H1 (cell line): ENCODE measurements around the gene ANKRD40. TPM values are rescaled to one million over a fixed set of nuclear protein-coding genes. Genes with fewer than 3 reads are reported as not detected.

ENCODE experiments used
- CTCF ChIA-PET: fragments of 300-600 bp; sonication (Branson Sonifier 250); formaldehyde crosslinking; loops from one replicate; lab custom pipeline; 2021; ENCODE audit not compliant: partially characterized antibody; lab: Charles Lee
- POLR2A ChIA-PET: fragments of 300-600 bp; sonication (Branson Sonifier 250); formaldehyde crosslinking; loops from one replicate; lab custom pipeline; 2021; ENCODE audit warnings: inconsistent platforms; ENCODE audit not compliant: partially characterized antibody; lab: Charles Lee
- DNase-seq, 2 experiments: peaks; one replicate each; pipeline versions ENCODE4 v3.0.0 to v3.0.0-alpha.2; 2010 to 2022; ENCODE audit warnings: low spot score in 2 of 2, low read depth in 1 of 2, mixed read lengths in 1 of 2
- FAIRE-seq: peaks from 2 replicates; lab custom pipeline; 2011; peaks lifted over from hg19 to GRCh38; lab: Jason Lieb, UNC
- H2AFZ ChIP-seq: 2 replicates; pipeline ENCODE4 v1.8.1; 2012; ENCODE audit warnings: low read length, inconsistent platforms
- H2AK5ac ChIP-seq: 2 replicates; pipeline ENCODE4 v1.6.1; 2013; ENCODE audit warnings: low read depth, low read length
- H2BK120ac ChIP-seq: replicated peaks from 2 replicates; pipeline ENCODE3; 2013; ENCODE audit warnings: low read depth, low read length, inconsistent platforms
- H2BK12ac ChIP-seq: 2 replicates; pipeline ENCODE4 v1.6.1; 2013; ENCODE audit warnings: low read depth, low read length
- H2BK15ac ChIP-seq: 2 replicates; pipeline ENCODE4 v1.6.1; 2013; ENCODE audit warnings: low read length
- H2BK20ac ChIP-seq: 2 replicates; pipeline ENCODE4 v1.6.1; 2013; ENCODE audit warnings: low read length
- H2BK5ac ChIP-seq: 2 replicates; pipeline ENCODE4 v1.6.1; 2013; ENCODE audit warnings: low read depth, low read length
- H3K14ac ChIP-seq: 2 replicates; pipeline ENCODE4 v1.6.1; 2013; ENCODE audit warnings: inconsistent platforms; ENCODE audit not compliant: insufficient read length
- H3K18ac ChIP-seq: 2 replicates; pipeline ENCODE4 v1.6.1; 2013; ENCODE audit warnings: low read length; ENCODE audit errors: extremely low read depth
- H3K23ac ChIP-seq: 2 replicates; pipeline ENCODE4 v1.6.1; 2013; ENCODE audit warnings: inconsistent platforms; ENCODE audit not compliant: insufficient read length
- H3K23me2 ChIP-seq: 2 replicates; pipeline ENCODE4 v1.6.1; 2013; ENCODE audit warnings: low read depth, low read length
- H3K27ac ChIP-seq: 2 replicates; pipeline ENCODE4 v1.6.1; 2011; ENCODE audit warnings: low read depth, low read length, inconsistent platforms
- H3K27me3 ChIP-seq, 4 experiments: replicated peaks in 1 of 4; 1 replicate in 1 of 4; 2 replicates in 3 of 4; pipeline versions ENCODE4 v1.6.1 to v1.8.1; 2011 to 2013; ENCODE audit warnings: low read length in 3 of 4, mild to moderate bottlenecking in 3 of 4, inconsistent platforms in 2 of 4, mixed read lengths in 2 of 4, moderate library complexity in 1 of 4; ENCODE audit not compliant: control insufficient read depth in 3 of 4, insufficient read depth in 3 of 4; ENCODE audit errors: extremely low read depth in 1 of 4
- H3K36me3 ChIP-seq, 4 experiments: 2 replicates each; pipeline versions ENCODE4 v1.6.1 to v1.8.1; 2011 to 2013; ENCODE audit warnings: mild to moderate bottlenecking in 4 of 4, low read length in 3 of 4, moderate library complexity in 2 of 4, control low read depth in 1 of 4, inconsistent platforms in 1 of 4; ENCODE audit not compliant: insufficient read depth in 4 of 4, control insufficient read depth in 2 of 4
- H3K4ac ChIP-seq: replicated peaks from 2 replicates; pipeline ENCODE3; 2013; ENCODE audit warnings: low read length, low read depth, mixed read lengths, inconsistent platforms; ENCODE audit not compliant: insufficient read length
- H3K4me1 ChIP-seq, 4 experiments: replicated peaks in 1 of 4; 1 replicate in 1 of 4; 2 replicates in 3 of 4; pipeline versions ENCODE4 v1.6.1 to v1.8.1; 2011 to 2013; ENCODE audit warnings: low read length in 3 of 4, inconsistent platforms in 2 of 4, mixed read lengths in 1 of 4; ENCODE audit not compliant: insufficient read depth in 4 of 4, control insufficient read depth in 3 of 4
- H3K4me2 ChIP-seq, 2 experiments: 2 replicates each; pipeline versions ENCODE4 v1.6.1 to v1.8.1; 2011 to 2013; ENCODE audit warnings: low read depth in 2 of 2, low read length in 2 of 2, control low read depth in 1 of 2, inconsistent platforms in 1 of 2, mild to moderate bottlenecking in 1 of 2; ENCODE audit not compliant: insufficient read depth in 1 of 2
- H3K4me3 ChIP-seq, 4 experiments: fragments of 200-600, 300-600 bp in 1 of 4; sonication (generic), shearing (Covaris generic), sonication (Bioruptor Twin) in 1 of 4; 2 replicates each; pipeline versions ENCODE4 v1.5.1 to v1.8.1; 2011 to 2016; ENCODE audit warnings: low read length in 4 of 4, low read depth in 3 of 4, control low read depth in 2 of 4, inconsistent platforms in 2 of 4, mild to moderate bottlenecking in 2 of 4, mixed read lengths in 1 of 4, moderate library complexity in 1 of 4; ENCODE audit not compliant: insufficient read depth in 2 of 4; ENCODE audit errors: extremely low read depth in 1 of 4
- H3K56ac ChIP-seq: replicated peaks from 2 replicates; pipeline ENCODE3; 2013; ENCODE audit warnings: low read depth, mild to moderate bottlenecking, mixed read lengths, low read length, inconsistent platforms; ENCODE audit not compliant: insufficient read length
- H3K79me1 ChIP-seq: 2 replicates; pipeline ENCODE4 v1.6.1; 2013; ENCODE audit warnings: low read depth, low read length, control low read depth
- H3K79me2 ChIP-seq, 2 experiments: 2 replicates each; pipeline versions ENCODE4 v1.6.1 to v1.8.1; 2012 to 2013; ENCODE audit warnings: low read length in 2 of 2, mild to moderate bottlenecking in 2 of 2, inconsistent platforms in 1 of 2; ENCODE audit not compliant: insufficient read depth in 2 of 2, control insufficient read depth in 1 of 2
- H3K9ac ChIP-seq, 4 experiments: replicated peaks in 1 of 4; 1 replicate in 1 of 4; 2 replicates in 3 of 4; pipeline versions ENCODE4 v1.6.1 to v1.8.1; 2011 to 2013; ENCODE audit warnings: low read depth in 3 of 4, low read length in 3 of 4, control low read depth in 2 of 4, mild to moderate bottlenecking in 2 of 4, moderate library complexity in 2 of 4, inconsistent platforms in 1 of 4; ENCODE audit errors: extremely low read depth in 1 of 4
- H3K9me3 ChIP-seq, 2 experiments: 2 replicates each; pipeline versions ENCODE4 v1.6.1 to v1.8.1; 2012 to 2013; ENCODE audit warnings: mild to moderate bottlenecking in 2 of 2, moderate library complexity in 2 of 2, control low read depth in 1 of 2, inconsistent platforms in 1 of 2, low read depth in 1 of 2, low read length in 1 of 2, mixed read lengths in 1 of 2; ENCODE audit not compliant: insufficient read depth in 2 of 2
- H4K20me1 ChIP-seq, 2 experiments: replicated peaks in 1 of 2; 2 replicates each; pipeline versions ENCODE3 to v1.8.1; 2011 to 2013; ENCODE audit warnings: inconsistent platforms in 2 of 2, low read length in 2 of 2, mild to moderate bottlenecking in 1 of 2; ENCODE audit not compliant: insufficient read depth in 2 of 2, control insufficient read depth in 1 of 2
- H4K5ac ChIP-seq: 2 replicates; pipeline ENCODE4 v1.6.1; 2013; ENCODE audit warnings: low read length, low read depth, mixed read lengths, inconsistent platforms; ENCODE audit not compliant: insufficient read length
- H4K8ac ChIP-seq: 2 replicates; pipeline ENCODE4 v1.8.0; 2013; ENCODE audit warnings: mild to moderate bottlenecking, moderate library complexity, low read length, inconsistent platforms; ENCODE audit not compliant: insufficient read depth; ENCODE audit errors: extremely low read depth
- H4K91ac ChIP-seq: replicated peaks from 2 replicates; pipeline ENCODE3; 2013; ENCODE audit warnings: low read length, mixed read lengths, inconsistent platforms; ENCODE audit not compliant: insufficient read length
- CEBPB ChIP-seq: IDR thresholded peaks from 2 replicates; pipeline ENCODE4 v1.6.1; 2012; ENCODE audit warnings: low read depth, low read length
- KDM4A ChIP-seq: IDR thresholded peaks from one replicate; pipeline ENCODE4 v1.7.1; 2012; ENCODE audit warnings: low read depth, mild to moderate bottlenecking, moderate library complexity, low read length, inconsistent platforms; ENCODE audit not compliant: severe bottlenecking
- SAP30 ChIP-seq: fragments of 300-600 bp; sonication (generic); IDR thresholded peaks from 2 replicates; pipeline ENCODE4 v1.7.1; 2012; ENCODE audit warnings: low read length, moderate library complexity, mild to moderate bottlenecking, inconsistent platforms; ENCODE audit not compliant: insufficient read depth, insufficient replicate concordance
- SP4 ChIP-seq: IDR thresholded peaks from 2 replicates; pipeline ENCODE4 v1.6.1; 2012; ENCODE audit warnings: low read length, inconsistent platforms
- WGBS, 2 experiments: shearing (Covaris generic) in 1 of 2; methylation state at CpG; one replicate each; pipeline versions ENCODE4 v1.1.6 to v1.1.7; 2013 to 2015; ENCODE audit warnings: low lambda C conversion rate in 2 of 2, mixed read lengths in 2 of 2, inconsistent platforms in 1 of 2, low coverage in 1 of 2, missing lambda C conversion rate in 1 of 2; ENCODE audit not compliant: insufficient replicate concordance in 2 of 2, insufficient coverage in 1 of 2, insufficient read length in 1 of 2; ENCODE audit errors: extremely low coverage in 1 of 2, missing lambda C conversion rate in 1 of 2; 5-methylcytosine and 5-hydroxymethylcytosine counted together
- polyA plus RNA-seq, 7 experiments: library from polyadenylated mRNA; depleted of rRNA in 3 of 7; stranded (reverse) in 5 of 7; unstranded in 2 of 7; fragments of >200 nt in 5 of 7; fragments of 200-250 nt in 2 of 7; gene quantifications; 1 replicate in 5 of 7; 2 replicates in 1 of 7; 4 replicates in 1 of 7; pipeline versions ENCODE4 v1.2.1 to v1.2.3, GENCODE V29; 2011 to 2013; ENCODE audit warnings: missing spikeins in 2 of 7, mixed read lengths in 2 of 7
- total RNA-seq: library from RNA; stranded (reverse); fragmentation: NEBNext Ultra II Directional; extraction: Animal tissue kit (Norgen Biotek cat#: 25700); gene quantifications from 2 replicates; pipeline ENCODE4 v1.2.1, GENCODE V29; 2021
- TF ChIP-seq, protein P1 (sequence below): IDR thresholded peaks from 2 replicates; pipeline ENCODE4 v1.6.1; 2012; ENCODE audit warnings: inconsistent platforms

ANKRD40 gene
- total and polyA plus RNA-seq, 2 of the 8 experiments (the other 6 are each of a cell fraction or from before 2014, with no cell fraction given), result 26.1 to 50.1 TPM

- 98% methylated on average over 3 of the region's 3 CpGs; no CpG with 5 or more reads in 1 of the 2 experiments for WGBS, 2 experiments
Measured at GRCh38 chr17:50682938-50683337, 24.8 kb downstream of the ANKRD40 start.

More at GRCh38 chr17:50682938-50683337, 24.8 kb downstream of the ANKRD40 start:
- Histone ChIP-seq H3K23ac (no peak overlapping the region), H4K8ac (no peak overlapping the region), H3K27me3 (no peaks in the 10 kb centered on the region), H2BK120ac (no peak overlapping the region), H2BK12ac (no peak overlapping the region), H3K56ac (no peak overlapping the region), H2AFZ (no peak overlapping the region), H4K5ac (no peak overlapping the region), H3K14ac (no peak overlapping the region), H3K9ac (no peak overlapping the region), H3K79me1 (no peaks in the 10 kb centered on the region)
- DNase-seq (no peak), FAIRE-seq (no peak)
- TF ChIP-seq CEBPB (no peak), KDM4A (no peak), SAP30 (no peak), SP4 (no peak)
- TF ChIP-seq, protein P1, sequence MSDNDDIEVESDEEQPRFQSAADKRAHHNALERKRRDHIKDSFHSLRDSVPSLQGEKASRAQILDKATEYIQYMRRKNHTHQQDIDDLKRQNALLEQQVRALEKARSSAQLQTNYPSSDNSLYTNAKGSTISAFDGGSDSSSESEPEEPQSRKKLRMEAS, result no peak
- TF ChIP-seq, all 59 proteins: peak for 0
- Histone ChIP-seq H4K20me1 (no peaks in the 10 kb centered on the region), H3K4me3 (no peak overlapping the region), H3K4me1 (peaks cover 0 to 13% (median 1%) of the 10 kb centered on the region in 4 experiments; a peak in 3 of 7 replicates), H2BK15ac (no peak overlapping the region), H2BK20ac (no peak overlapping the region), H3K9me3 (no peaks in the 10 kb centered on the region), H3K23me2 (no peaks in the 10 kb centered on the region), H3K79me2 (no peaks in the 10 kb centered on the region), H3K4me2 (no peak overlapping the region), H3K27ac (no peak overlapping the region), H2BK5ac (no peak overlapping the region), H3K4ac (no peak overlapping the region), H3K36me3 (no peaks in the 10 kb centered on the region), H2AK5ac (no peak overlapping the region), H4K91ac (no peak overlapping the region), H3K18ac (no peak overlapping the region)
- ChIA-PET POLR2A (interaction anchor here (1.2 to 1.4 kb wide), 2 partner anchors 12 to 14 kb away, joined by 3 read pairs; no protein-coding TSS in a partner anchor), CTCF (interaction anchor here (0.9 to 20.2 kb wide), 6 partner anchors 13 to 133 kb away, joined by 3 to 391 read pairs (median 4); no protein-coding TSS in a partner anchor)
